ENCODE data around the gene HOXD1. TPM values are rescaled to one million over a fixed set of nuclear protein-coding genes. Genes with fewer than 3 reads are reported as not detected.
A peak's percentile ranks its signal among the peaks of the same experiment; 100 is the strongest.

HOXD1 gene
- total and polyA plus RNA-seq, 2 donors (not counting 3 experiments of a cell fraction or from before 2014, with no cell fraction given), result 6.6 to 10.4 TPM

DNA sequence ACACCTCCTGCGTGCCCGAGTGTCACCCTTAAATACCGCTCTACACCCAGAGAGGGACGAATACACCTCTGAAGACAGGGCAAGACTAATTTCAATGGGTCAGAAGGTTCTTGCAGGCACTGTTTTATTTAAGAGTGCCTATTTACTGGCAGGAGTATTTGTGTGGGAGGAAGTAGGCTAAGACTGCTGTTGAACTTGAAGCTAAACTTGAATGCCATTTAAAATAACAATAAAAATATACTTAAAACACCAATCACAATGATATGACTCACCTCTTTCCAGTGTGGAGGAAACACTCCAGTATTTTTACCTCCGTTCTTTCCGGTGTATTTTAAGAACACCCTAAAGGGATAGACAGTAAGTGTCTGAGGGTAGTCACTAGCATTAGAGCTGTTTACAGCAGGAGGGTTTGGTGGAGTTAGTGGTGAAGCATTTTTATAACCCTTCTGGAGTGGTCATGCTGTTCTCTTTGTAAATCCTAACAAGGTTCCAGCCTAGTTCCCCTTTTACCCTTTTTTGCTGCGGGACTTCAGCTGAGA is 9.6 kb upstream of the HOXD1 start:
- peak; percentile 85 for FAIRE-seq
- Histone ChIP-seq H3K27ac (ENCODE audit: insufficient read depth, low read depth, low read length) (peak overlapping the region; percentile 77), H3K9me1 (replicated peaks; ENCODE audit: control insufficient read depth, extremely low read depth, insufficient read depth, low read length) (no peaks in the 10 kb centered on the region), H3K4me3 (replicated peaks in 1 of 3; ENCODE audit: insufficient read depth in 1 of 3, low read depth in 1 of 3, low read length in 3 of 3) (peak overlapping the region in 2 of 3 experiments; percentile 25 to 49), H3K4me1 (ENCODE audit: control insufficient read depth, extremely low read depth, insufficient read depth, low read length) (peaks cover 30% of the 10 kb centered on the region), H4K20me1 (replicated peaks; ENCODE audit: control insufficient read depth, extremely low read depth, insufficient read depth, low read length) (no peaks in the 10 kb centered on the region), H2AFZ (ENCODE audit: low read depth, low read length) (peak overlapping the region; percentile 57), H3K4me2 (ENCODE audit: insufficient read depth, low read length) (peak overlapping the region; percentile 79), H3K79me2 (ENCODE audit: control insufficient read depth, insufficient read depth, low read length) (no peaks in the 10 kb centered on the region), H3K27me3 (ENCODE audit: control insufficient read depth in 2 of 2, insufficient read depth in 2 of 2, low read length in 2 of 2) (no peaks in the 10 kb centered on the region), H3K36me3 (ENCODE audit: control insufficient read depth in 2 of 2, extremely low read depth in 1 of 2, insufficient read depth in 2 of 2, low read length in 2 of 2) (no peaks in the 10 kb centered on the region), H3K9me3 (replicated peaks; ENCODE audit: control insufficient read depth, insufficient read depth, low read length) (no peaks in the 10 kb centered on the region), H3K9ac (replicated peaks; ENCODE audit: extremely low read depth, insufficient read depth, low read length) (peak overlapping the region; percentile 73)
- dilution Hi-C loops (cut with MboI; ENCODE audit: extremely low pct_ligation_motif_present, low sequenced_read_pairs) (no loop called here), intact Hi-C loops (cut with micrococcal nuclease) (loop anchor here (1.0 to 5.0 kb wide), 7 partner anchors 9 to 375 kb away; partner anchors contain the start of genes HOXD1 and MTX2)
- peak; percentile 90 for DNase-seq (ENCODE audit: low read depth, low spot score)
- POLR2A ChIA-PET, result interaction anchor here (1.5 to 2.0 kb wide), 3 partner anchors 9 to 14 kb away, joined by 3 to 7 read pairs (median 6); partner anchors contain the start of gene HOXD1
- TF ChIP-seq, protein P1, sequence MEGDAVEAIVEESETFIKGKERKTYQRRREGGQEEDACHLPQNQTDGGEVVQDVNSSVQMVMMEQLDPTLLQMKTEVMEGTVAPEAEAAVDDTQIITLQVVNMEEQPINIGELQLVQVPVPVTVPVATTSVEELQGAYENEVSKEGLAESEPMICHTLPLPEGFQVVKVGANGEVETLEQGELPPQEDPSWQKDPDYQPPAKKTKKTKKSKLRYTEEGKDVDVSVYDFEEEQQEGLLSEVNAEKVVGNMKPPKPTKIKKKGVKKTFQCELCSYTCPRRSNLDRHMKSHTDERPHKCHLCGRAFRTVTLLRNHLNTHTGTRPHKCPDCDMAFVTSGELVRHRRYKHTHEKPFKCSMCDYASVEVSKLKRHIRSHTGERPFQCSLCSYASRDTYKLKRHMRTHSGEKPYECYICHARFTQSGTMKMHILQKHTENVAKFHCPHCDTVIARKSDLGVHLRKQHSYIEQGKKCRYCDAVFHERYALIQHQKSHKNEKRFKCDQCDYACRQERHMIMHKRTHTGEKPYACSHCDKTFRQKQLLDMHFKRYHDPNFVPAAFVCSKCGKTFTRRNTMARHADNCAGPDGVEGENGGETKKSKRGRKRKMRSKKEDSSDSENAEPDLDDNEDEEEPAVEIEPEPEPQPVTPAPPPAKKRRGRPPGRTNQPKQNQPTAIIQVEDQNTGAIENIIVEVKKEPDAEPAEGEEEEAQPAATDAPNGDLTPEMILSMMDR (IDR thresholded peaks at IDR 0.05; ENCODE audit: extremely low read depth in 1 of 2, insufficient read depth in 1 of 2, low read depth in 1 of 2, low read length in 2 of 2), result no peak
- no peak for TF ChIP-seq GATA2 (IDR thresholded peaks at IDR 0.05; ENCODE audit: insufficient read depth, insufficient read length, low read depth, low read length)
- peak; percentile 25 for TF ChIP-seq POLR2A (IDR thresholded peaks at IDR 0.05; ENCODE audit: low read depth, low read length)
- no peak for TF ChIP-seq MYC (IDR thresholded peaks at IDR 0.05; ENCODE audit: low read depth, low read length)
- no peak for TF ChIP-seq EZH2 (IDR thresholded peaks at IDR 0.05; ENCODE audit: borderline replicate concordance, low read depth, low read length, severe bottlenecking)
- no peak for TF ChIP-seq POLR2AphosphoS5 (IDR thresholded peaks at IDR 0.05; ENCODE audit: insufficient read depth, low read depth, low read length)
- TF ChIP-seq, protein P2, sequence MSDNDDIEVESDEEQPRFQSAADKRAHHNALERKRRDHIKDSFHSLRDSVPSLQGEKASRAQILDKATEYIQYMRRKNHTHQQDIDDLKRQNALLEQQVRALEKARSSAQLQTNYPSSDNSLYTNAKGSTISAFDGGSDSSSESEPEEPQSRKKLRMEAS (IDR thresholded peaks at IDR 0.05; ENCODE audit: insufficient read depth, insufficient read length), result no peak
- TF ChIP-seq FOS (IDR thresholded peaks at IDR 0.05; ENCODE audit: borderline replicate concordance, insufficient read depth, low read length), result peak; percentile 86
- peak; percentile 82 for TF ChIP-seq JUN (IDR thresholded peaks at IDR 0.05; ENCODE audit: borderline replicate concordance, insufficient read depth, insufficient read length, low read depth)
- BruUV-seq (replicated peaks), result no TSS peak
- CTCF ChIA-PET, result interaction anchor here (0.7 to 6.6 kb wide), 13 partner anchors 8 to 473 kb away, joined by 3 to 58 read pairs (median 4); partner anchors contain the start of gene HOXD1

Data from endothelial cell of umbilical vein (primary cell).